ENCODE measurements around the gene S100A5. TPM values are rescaled to one million over a fixed set of nuclear protein-coding genes. Genes with fewer than 3 reads are reported as not detected.
"Not testable (repeated sequence)": the region's sequence is repeated elsewhere in the genome, so short reads cannot be mapped to it uniquely, and the experiment has no call there.

Gene S100A5, protein sequence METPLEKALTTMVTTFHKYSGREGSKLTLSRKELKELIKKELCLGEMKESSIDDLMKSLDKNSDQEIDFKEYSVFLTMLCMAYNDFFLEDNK
- total RNA-seq (ENCODE audit: low replicate concordance), result 0.62 TPM in 1 of 2 replicates, not detected in the other
- long read RNA-seq, partial matches to known transcripts, result 0 of 1 reads
- long read RNA-seq, other reads (novel, unspliced or antisense), result 1 of 1 reads

- no peaks in the 10 kb centered on the region for H3K9me3 Mint-ChIP-seq
- peak within 1 kb of the TSS; percentile 99 for H3K27ac Mint-ChIP-seq
- DNase-seq (ENCODE audit: extremely low spot score, unreplicated experiment), result no peak
- TF ChIP-seq CTCF (conservative IDR thresholded peaks at IDR 0.05), result no peak
- peaks cover 46% of the 10 kb centered on the region for H3K4me1 Mint-ChIP-seq (ENCODE audit: unreplicated experiment)
- H3K4me3 Mint-ChIP-seq, result peak within 1 kb of the TSS; percentile 65
- no peaks in the 10 kb centered on the region for H3K27me3 Mint-ChIP-seq
- no peaks in the 10 kb centered on the region for H3K36me3 Mint-ChIP-seq
Measured at GRCh38 chr1:153540394-153541361, at the start of gene S100A5. Gene S100A5, minus strand, starts transcription at chr1:153540934. Its CDS starts 743 bp downstream, at chr1:153540191.

DNA sequence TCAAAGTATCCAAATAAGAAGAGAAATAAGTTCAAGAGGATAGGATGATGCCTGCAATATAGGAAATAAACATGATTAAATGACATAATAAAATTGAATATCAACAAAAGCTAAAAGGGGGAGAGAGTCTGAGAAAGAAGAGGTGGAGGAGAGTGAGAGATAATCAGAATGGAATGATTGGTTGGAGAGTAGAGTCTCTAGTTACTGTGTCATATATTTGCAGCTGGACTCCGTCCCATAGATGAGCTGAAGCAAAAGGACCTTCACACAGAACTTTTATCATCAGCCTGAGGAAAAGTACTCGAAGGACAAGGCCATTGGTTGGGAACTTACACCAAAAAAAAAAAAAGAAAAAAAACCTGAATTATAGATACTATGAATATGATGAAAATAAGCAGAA, 47.7 kb upstream of the S100A5 start:
- H3K36me3 Mint-ChIP-seq, result no peaks in the 10 kb centered on the region
- no peak for DNase-seq (ENCODE audit: extremely low spot score, unreplicated experiment)
- peaks cover 7% of the 10 kb centered on the region for H3K4me1 Mint-ChIP-seq (ENCODE audit: unreplicated experiment)
- no peak for TF ChIP-seq CTCF (conservative IDR thresholded peaks at IDR 0.05)
- no peaks in the 10 kb centered on the region for H3K9me3 Mint-ChIP-seq
- H3K27me3 Mint-ChIP-seq, result no peaks in the 10 kb centered on the region
- no peak overlapping the region for H3K4me3 Mint-ChIP-seq
- H3K27ac Mint-ChIP-seq, result no peak overlapping the region

- not testable (repeated sequence) for H3K4me3 Mint-ChIP-seq; H3K36me3 Mint-ChIP-seq; H3K4me1 Mint-ChIP-seq (ENCODE audit: unreplicated experiment); H3K9me3 Mint-ChIP-seq; H3K27me3 Mint-ChIP-seq; H3K27ac Mint-ChIP-seq; DNase-seq (ENCODE audit: extremely low spot score, unreplicated experiment)
Measured at GRCh38 chr1:153588033-153588432, 47.3 kb upstream of the S100A5 start.

- peaks cover 3% of the 10 kb centered on the region for H3K4me1 Mint-ChIP-seq (ENCODE audit: unreplicated experiment)
- TF ChIP-seq CTCF (conservative IDR thresholded peaks at IDR 0.05), result no peak
- no peak for DNase-seq (ENCODE audit: extremely low spot score, unreplicated experiment)
- no peaks in the 10 kb centered on the region for H3K9me3 Mint-ChIP-seq
- H3K27ac Mint-ChIP-seq, result no peak overlapping the region
- no peak overlapping the region for H3K4me3 Mint-ChIP-seq
- H3K27me3 Mint-ChIP-seq, result no peaks in the 10 kb centered on the region
- H3K36me3 Mint-ChIP-seq, result no peaks in the 10 kb centered on the region
Measured at GRCh38 chr1:153587314-153587713, 46.6 kb upstream of the S100A5 start.

GRCh38 chr1:153586347-153586746, 45.6 kb upstream of the S100A5 start:
- TF ChIP-seq CTCF (conservative IDR thresholded peaks at IDR 0.05), result no peak
- DNase-seq (ENCODE audit: extremely low spot score, unreplicated experiment), result no peak
- peaks cover 3% of the 10 kb centered on the region for H3K4me1 Mint-ChIP-seq (ENCODE audit: unreplicated experiment)
- H3K9me3 Mint-ChIP-seq, result no peaks in the 10 kb centered on the region
- H3K27me3 Mint-ChIP-seq, result no peaks in the 10 kb centered on the region
- no peak overlapping the region for H3K27ac Mint-ChIP-seq
- H3K36me3 Mint-ChIP-seq, result no peaks in the 10 kb centered on the region
- H3K4me3 Mint-ChIP-seq, result no peak overlapping the region

DNA sequence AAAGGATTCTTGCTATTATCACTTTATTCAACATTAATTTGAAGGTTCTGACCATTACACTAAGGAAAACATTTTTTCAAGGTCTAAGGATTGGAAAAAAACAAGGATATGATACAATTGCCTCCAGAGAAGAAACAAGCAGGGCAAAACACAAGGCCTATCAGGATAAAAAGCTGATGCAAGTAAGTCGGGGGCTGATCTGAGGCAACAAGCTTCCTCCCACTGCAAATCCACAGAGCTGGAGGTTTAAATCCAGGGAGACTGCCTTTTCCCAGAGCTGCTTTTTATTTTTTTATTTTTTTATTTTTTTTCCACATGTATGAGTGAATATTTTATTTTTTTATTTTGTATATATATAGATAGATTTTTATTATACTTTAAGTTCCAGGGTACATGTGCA, 44.3 kb upstream of the S100A5 start:
- Mint-ChIP-seq H3K4me3 (no peak overlapping the region), H3K4me1 (ENCODE audit: unreplicated experiment) (peaks cover 3% of the 10 kb centered on the region), H3K27ac (no peak overlapping the region), H3K27me3 (no peaks in the 10 kb centered on the region), H3K9me3 (no peaks in the 10 kb centered on the region), H3K36me3 (no peaks in the 10 kb centered on the region)
- no peak for DNase-seq (ENCODE audit: extremely low spot score, unreplicated experiment)
- no peak for TF ChIP-seq CTCF (conservative IDR thresholded peaks at IDR 0.05)

Data from type B pancreatic cell (in vitro differentiated cells).